Keratinocyte (primary cell): ENCODE data around the gene UQCRC1. TPM values are rescaled to one million over a fixed set of nuclear protein-coding genes. Genes with fewer than 3 reads are reported as not detected.
A peak's percentile ranks its signal among the peaks of the same experiment; 100 is the strongest.

ENCODE experiments used
- DNase-seq: peaks from one replicate; pipeline ENCODE4 v3.0.0-alpha.2; 2011; ENCODE audit warnings: low read depth, missing footprints, low spot score
- FAIRE-seq: peaks from 2 replicates; lab custom pipeline; 2011; peaks lifted over from hg19 to GRCh38; lab: Jason Lieb, UNC
- H2AFZ ChIP-seq: 2 replicates; pipeline ENCODE4 v1.6.0; 2012; ENCODE audit warnings: low read length, control low read depth, inconsistent platforms; ENCODE audit not compliant: control insufficient read depth
- H3K27ac ChIP-seq: 2 replicates; pipeline ENCODE4 v1.5.1; 2011; ENCODE audit warnings: low read length; ENCODE audit not compliant: control insufficient read depth, insufficient read depth
- H3K27me3 ChIP-seq: 3 replicates; pipeline ENCODE4 v1.6.0; 2011; ENCODE audit warnings: low read length; ENCODE audit not compliant: control insufficient read depth, insufficient read depth; ENCODE audit errors: extremely low read depth
- H3K36me3 ChIP-seq, 2 experiments: 2 replicates in 1 of 2; 3 replicates in 1 of 2; pipeline ENCODE4 v1.5.1; 2011; ENCODE audit warnings: low read length in 2 of 2, mild to moderate bottlenecking in 1 of 2; ENCODE audit not compliant: control insufficient read depth in 2 of 2, insufficient read depth in 2 of 2; ENCODE audit errors: extremely low read depth in 1 of 2
- H3K4me1 ChIP-seq: 3 replicates; pipeline ENCODE4 v1.5.1; 2011; ENCODE audit warnings: low read length; ENCODE audit not compliant: control insufficient read depth, insufficient read depth; ENCODE audit errors: extremely low read depth
- H3K4me2 ChIP-seq: 3 replicates; pipeline ENCODE4 v1.6.0; 2011; ENCODE audit warnings: low read depth, low read length; ENCODE audit not compliant: control insufficient read depth, insufficient read depth; ENCODE audit errors: extremely low read depth
- H3K4me3 ChIP-seq, 3 experiments: fragments of 200-600 bp in 1 of 3; sonication (generic) in 1 of 3; 2 replicates in 2 of 3; 3 replicates in 1 of 3; pipeline ENCODE4 v1.5.1; 2011 to 2016; ENCODE audit warnings: low read length in 3 of 3, mild to moderate bottlenecking in 3 of 3, control low read depth in 2 of 3, inconsistent platforms in 1 of 3, low read depth in 1 of 3, mixed read lengths in 1 of 3, mixed run types in 1 of 3, moderate library complexity in 1 of 3; ENCODE audit not compliant: control insufficient read depth in 2 of 3, insufficient read depth in 2 of 3; ENCODE audit errors: extremely low read depth in 1 of 3
- H3K79me2 ChIP-seq: 2 replicates; pipeline ENCODE4 v1.6.0; 2012; ENCODE audit warnings: low read length; ENCODE audit not compliant: control insufficient read depth, insufficient read depth
- H3K9ac ChIP-seq: 3 replicates; pipeline ENCODE4 v1.6.0; 2011; ENCODE audit warnings: low read length; ENCODE audit not compliant: control insufficient read depth, insufficient read depth; ENCODE audit errors: extremely low read depth
- H3K9me1 ChIP-seq: 3 replicates; pipeline ENCODE4 v1.6.0; 2011; ENCODE audit warnings: low read length; ENCODE audit not compliant: control insufficient read depth, insufficient read depth; ENCODE audit errors: extremely low read depth
- H3K9me3 ChIP-seq: 2 replicates; pipeline ENCODE4 v1.5.1; 2012; ENCODE audit warnings: low read depth, low read length; ENCODE audit not compliant: control insufficient read depth
- H4K20me1 ChIP-seq: 3 replicates; pipeline ENCODE4 v1.6.0; 2011; ENCODE audit warnings: low read length; ENCODE audit not compliant: control insufficient read depth, insufficient read depth; ENCODE audit errors: extremely low read depth
- EZH2 ChIP-seq: IDR thresholded peaks from one replicate; pipeline ENCODE4 v1.6.1; 2012; ENCODE audit warnings: inconsistent platforms, mild to moderate bottlenecking, low read length, moderate library complexity
- dilution Hi-C: fragments of 300-500 bp; cut with MboI; formaldehyde crosslinking; loops from one replicate; pipeline ENCODE4 v1.7.0; 2020; ENCODE audit warnings: low sequenced_read_pairs; ENCODE audit not compliant: extremely low pct_ligation_motif_present
- polyA plus RNA-seq, 5 experiments: library from polyadenylated mRNA; depleted of rRNA in 3 of 5; stranded (reverse) in 3 of 5; stranded (forward) in 1 of 5; unstranded in 1 of 5; fragments of >200 nt; gene quantifications; 1 replicate in 1 of 5; 2 replicates in 3 of 5; 3 replicates in 1 of 5; pipeline versions ENCODE4 v1.2.1 to v1.2.3, GENCODE V29; 2011 to 2012; ENCODE audit warnings: missing spikeins in 2 of 5, low read depth in 1 of 5, low replicate concordance in 1 of 5
- TF ChIP-seq, protein P1 (sequence below), 3 experiments: IDR thresholded peaks in 1 of 3; conservative IDR thresholded peaks in 1 of 3; optimal IDR thresholded peaks in 1 of 3; 2 replicates in 2 of 3; 3 replicates in 1 of 3; pipeline versions ENCODE3 to v1.5.1; 2011; ENCODE audit warnings: low read length in 3 of 3, mild to moderate bottlenecking in 3 of 3, moderate library complexity in 2 of 3, control low read depth in 1 of 3, inconsistent platforms in 1 of 3; ENCODE audit not compliant: insufficient read depth in 2 of 3; ENCODE audit errors: extremely low read depth in 1 of 3

The UQCRC1 gene
- polyA plus RNA-seq, 1 donor (not counting 4 experiments of a cell fraction or from before 2014, with no cell fraction given) = 440 TPM

DNA sequence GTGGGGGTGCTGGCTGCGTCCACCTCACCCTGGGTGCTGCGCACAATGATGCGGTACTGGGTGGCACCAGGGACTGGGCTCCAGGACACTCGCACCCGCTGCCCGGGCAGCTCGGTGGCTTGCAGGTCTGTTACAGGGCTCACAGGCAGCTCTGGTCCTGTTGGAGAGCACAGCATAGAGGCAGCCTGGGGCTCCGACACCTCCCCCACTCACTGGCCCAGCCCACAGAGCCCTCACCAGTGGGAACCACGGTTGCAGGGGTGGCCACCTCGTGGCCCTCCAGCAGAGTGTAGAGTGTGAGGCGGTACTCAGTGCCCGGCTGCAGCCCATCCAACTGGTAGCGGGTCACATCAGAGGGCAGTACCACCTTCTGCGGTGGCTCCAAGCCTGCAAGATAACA is 18.0 kb downstream of the UQCRC1 start:
- Histone ChIP-seq H3K4me2 (peak overlapping the region; percentile 20), H4K20me1 (peaks cover 30% of the 10 kb centered on the region), H3K4me3 (no peak overlapping the region), H2AFZ (no peak overlapping the region), H3K9ac (peak overlapping the region; percentile 15), H3K27ac (no peak overlapping the region), H3K36me3 (peaks cover 52 to 69% of the 10 kb centered on the region in 2 experiments), H3K79me2 (peaks cover 85% of the 10 kb centered on the region), H3K9me3 (no peaks in the 10 kb centered on the region), H3K27me3 (no peaks in the 10 kb centered on the region), H3K4me1 (peaks cover 42% of the 10 kb centered on the region), H3K9me1 (peaks cover 2% of the 10 kb centered on the region)
- dilution Hi-C loops = no loop called here
- TF ChIP-seq, protein P1, sequence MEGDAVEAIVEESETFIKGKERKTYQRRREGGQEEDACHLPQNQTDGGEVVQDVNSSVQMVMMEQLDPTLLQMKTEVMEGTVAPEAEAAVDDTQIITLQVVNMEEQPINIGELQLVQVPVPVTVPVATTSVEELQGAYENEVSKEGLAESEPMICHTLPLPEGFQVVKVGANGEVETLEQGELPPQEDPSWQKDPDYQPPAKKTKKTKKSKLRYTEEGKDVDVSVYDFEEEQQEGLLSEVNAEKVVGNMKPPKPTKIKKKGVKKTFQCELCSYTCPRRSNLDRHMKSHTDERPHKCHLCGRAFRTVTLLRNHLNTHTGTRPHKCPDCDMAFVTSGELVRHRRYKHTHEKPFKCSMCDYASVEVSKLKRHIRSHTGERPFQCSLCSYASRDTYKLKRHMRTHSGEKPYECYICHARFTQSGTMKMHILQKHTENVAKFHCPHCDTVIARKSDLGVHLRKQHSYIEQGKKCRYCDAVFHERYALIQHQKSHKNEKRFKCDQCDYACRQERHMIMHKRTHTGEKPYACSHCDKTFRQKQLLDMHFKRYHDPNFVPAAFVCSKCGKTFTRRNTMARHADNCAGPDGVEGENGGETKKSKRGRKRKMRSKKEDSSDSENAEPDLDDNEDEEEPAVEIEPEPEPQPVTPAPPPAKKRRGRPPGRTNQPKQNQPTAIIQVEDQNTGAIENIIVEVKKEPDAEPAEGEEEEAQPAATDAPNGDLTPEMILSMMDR (optimal IDR thresholded peaks at IDR 0.05 in 1 of 3, IDR thresholded peaks at IDR 0.05 in 1 of 3, conservative IDR thresholded peaks at IDR 0.05 in 1 of 3; ENCODE audit: extremely low read depth in 1 of 3, insufficient read depth in 2 of 3, low read length in 3 of 3) = no peak
- TF ChIP-seq EZH2 = no peak
- no peak for FAIRE-seq
- no peak for DNase-seq

DNA sequence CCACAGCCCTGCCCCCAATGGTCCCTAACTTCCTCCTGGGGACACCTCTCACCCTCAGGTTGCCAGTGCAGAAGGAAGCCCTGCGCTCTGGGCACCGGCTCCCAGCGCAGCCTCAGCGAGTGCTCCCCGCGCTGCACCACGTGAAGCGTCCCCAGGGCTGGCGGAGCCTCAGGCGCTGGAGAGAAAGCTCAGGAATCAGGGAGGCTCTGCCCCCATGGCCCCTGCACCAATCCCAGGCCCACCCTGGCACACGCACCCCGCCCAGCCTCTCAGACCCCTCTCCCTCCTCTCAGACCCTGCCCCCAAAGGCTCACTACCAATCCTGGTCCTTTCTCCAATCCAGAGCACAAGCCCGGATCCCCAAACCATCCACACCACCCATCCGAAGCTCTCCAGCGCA is 21.2 kb downstream of the UQCRC1 start:
- FAIRE-seq = no peak
- H4K20me1 ChIP-seq = peaks cover 37% of the 10 kb centered on the region

More for the DNA sequence above, 21.2 kb downstream of the UQCRC1 start:
- H3K4me1 ChIP-seq = peaks cover 20% of the 10 kb centered on the region
- TF ChIP-seq, protein P1 (optimal IDR thresholded peaks at IDR 0.05 in 1 of 3, IDR thresholded peaks at IDR 0.05 in 1 of 3, conservative IDR thresholded peaks at IDR 0.05 in 1 of 3; ENCODE audit: extremely low read depth in 1 of 3, insufficient read depth in 2 of 3, low read length in 3 of 3) = no peak
- no peak for TF ChIP-seq EZH2
- peaks cover 78 to 92% of the 10 kb centered on the region in 2 experiments for H3K36me3 ChIP-seq
- H2AFZ ChIP-seq = no peak overlapping the region
- no peak overlapping the region for H3K27ac ChIP-seq
- no peak overlapping the region for H3K4me2 ChIP-seq
- no peak overlapping the region for H3K4me3 ChIP-seq
- H3K9me1 ChIP-seq = peaks cover 2% of the 10 kb centered on the region
- H3K9me3 ChIP-seq = no peaks in the 10 kb centered on the region
- dilution Hi-C loops = no loop called here
- no peaks in the 10 kb centered on the region for H3K27me3 ChIP-seq
- no peak for DNase-seq
- H3K9ac ChIP-seq = no peak overlapping the region
- H3K79me2 ChIP-seq = peaks cover 87% of the 10 kb centered on the region
